ENCODE data around the gene TMEM175.

TMEM175 gene

GRCh38 chr4:1004071-1004418 lies 71.8 kb downstream of the TMEM175 start:
- DNase-seq (ENCODE audit: low read depth) = no peak

DNA sequence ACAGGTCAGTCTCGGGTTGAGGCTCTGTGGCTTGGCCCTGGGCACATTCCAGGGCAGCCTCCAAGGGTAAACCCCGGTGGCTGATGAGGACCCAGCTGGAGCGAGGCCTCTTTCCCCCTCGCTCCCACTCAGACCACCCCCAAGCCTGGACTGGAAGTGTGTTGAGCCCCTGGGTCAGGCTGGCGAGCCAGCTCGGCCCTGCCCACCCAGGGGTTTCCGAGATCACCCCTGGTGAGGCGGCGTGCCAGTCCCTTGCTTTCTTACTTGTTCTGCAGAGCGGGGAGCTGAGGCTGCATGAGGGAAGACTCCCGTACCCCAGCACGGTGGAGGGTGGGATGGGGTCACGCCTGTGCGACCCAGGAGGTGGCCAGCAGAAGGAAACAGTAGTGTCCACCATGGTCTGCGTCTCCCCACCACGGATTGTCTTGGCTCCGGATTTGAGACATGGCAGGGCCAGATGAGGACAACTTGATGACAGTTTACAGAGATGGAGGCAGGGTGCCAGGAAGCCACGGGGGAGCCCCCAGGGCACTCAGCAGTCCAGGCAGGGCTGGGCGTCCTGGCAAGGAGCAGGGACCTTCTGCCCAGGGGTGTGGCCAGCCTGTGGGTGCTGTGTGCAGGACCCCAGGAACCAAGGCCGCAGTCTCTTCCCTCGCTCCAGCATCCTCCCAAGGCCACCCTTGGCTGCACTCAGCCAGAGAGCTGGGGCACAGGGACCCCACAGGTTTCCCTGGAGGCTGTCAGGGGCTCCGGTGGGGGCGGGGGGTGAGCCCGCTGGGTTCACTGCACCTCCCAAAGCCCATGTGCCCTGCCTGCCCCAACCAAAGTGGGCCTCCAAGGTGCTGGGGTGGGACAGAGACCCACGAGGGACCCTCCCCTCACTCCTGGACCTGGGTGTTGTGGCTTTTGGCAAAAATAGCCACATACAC lies 72.6 kb downstream of the TMEM175 start:
- no peak for DNase-seq (ENCODE audit: low read depth)

GRCh38 chr4:1006856-1007255 lies 74.6 kb downstream of the TMEM175 start:
- DNase-seq (ENCODE audit: low read depth) = no peak

Data from stromal cell of bone marrow (primary cell).